Uterine smooth muscle cell (primary cell): ENCODE results near the gene MAGEB3. TPM values are rescaled to one million over a fixed set of nuclear protein-coding genes. Genes with fewer than 3 reads are reported as not detected.

Source experiments
- total RNA-seq: library from RNA; depleted of rRNA; stranded (reverse); fragments of >200 nt; gene quantifications from 2 replicates; pipeline ENCODE4 v1.2.3, GENCODE V29; 2014

Gene MAGEB3
- total RNA-seq, result not detected in 2 replicates

GRCh38 chrX:30230395-30230794, at the start of gene MAGEB3:
TSS of gene MAGEB3 (plus strand) at chrX:30230657. CDS start at chrX:30235925, 5,268 bp downstream.

GRCh38 chrX:30215357-30215843, 15.1 kb upstream of the MAGEB3 start, which contains the start of gene MAGEB2:
TSS of gene MAGEB2 (plus strand) at chrX:30215563. CDS start at chrX:30218581, 3,018 bp downstream.

GRCh38 chrX:30241724-30242415, 11.4 kb downstream of the MAGEB3 start, which contains the start of gene MAGEB4:
TSS of gene MAGEB4 (plus strand) at chrX:30242000. CDS start at chrX:30242136, 136 bp downstream.

GRCh38 chrX:30246769-30247489, 16.5 kb downstream of the MAGEB3 start, which contains the start of gene MAGEB1:
TSS of gene MAGEB1 (plus strand) at chrX:30247146. CDS start at chrX:30250494, 3,348 bp downstream.

Other genes with a start within 250 kb of the MAGEB3 start
- gene MAGEB2, start 15.1 kb upstream of the MAGEB3 start, total RNA-seq, result not detected in 2 replicates
- not detected in 2 replicates for gene MAGEB4, start 11.3 kb downstream of the MAGEB3 start, total RNA-seq
- gene MAGEB1, start 16.5 kb downstream of the MAGEB3 start, total RNA-seq, result not detected in 2 replicates
- gene NR0B1, start 78.7 kb downstream of the MAGEB3 start, total RNA-seq, result 1.1 and 1.9 TPM in 2 replicates